ENCODE data around the gene GCKR. TPM values are rescaled to one million over a fixed set of nuclear protein-coding genes. Genes with fewer than 3 reads are reported as not detected.

GCKR gene
- total and polyA plus RNA-seq, 4 donors = 0.28 to 0.95 (median 0.52) TPM

- 89 to 94% methylated on average over 4 of the region's 4 CpGs for WGBS, 2 donors
- no peak for TF ChIP-seq CTCF (IDR thresholded peaks at IDR 0.05; ENCODE audit: control extremely low read depth, extremely low read depth)
- no peak overlapping the region for H3K4me3 ChIP-seq
- DNase-seq = no peak
- peaks cover 0 to 2% (median 0%) of the 10 kb centered on the region in 4 donors for H3K9me3 ChIP-seq (ENCODE audit: control insufficient read depth in 4 of 4, insufficient read depth in 3 of 4, low read length in 3 of 4)
- no peak overlapping the region for H3K27ac ChIP-seq (ENCODE audit: low read depth in 1 of 2, low read length in 1 of 2)
- H3K4me1 ChIP-seq (ENCODE audit: control insufficient read depth in 5 of 5, insufficient read depth in 5 of 5, low read length in 5 of 5) = no peaks in the 10 kb centered on the region
- no peaks in the 10 kb centered on the region for H3K36me3 ChIP-seq (ENCODE audit: control insufficient read depth in 4 of 4, insufficient read depth in 4 of 4, low read length in 4 of 4)
- H3K9ac ChIP-seq (ENCODE audit: insufficient read depth in 1 of 2, low read length in 2 of 2) = no peak overlapping the region
- ATAC-seq (ENCODE audit: insufficient read depth, low FRiP score) = no peak
- peaks cover 0 to 3% (median 0%) of the 10 kb centered on the region in 3 donors for H3K27me3 ChIP-seq (ENCODE audit: control insufficient read depth in 3 of 3, insufficient read depth in 3 of 3, low read length in 2 of 3)
These were observed 22.1 kb downstream of the GCKR start for GRCh38 chr2:27518782-27519113.

- 87 to 89% methylated on average over 2 of the region's 2 CpGs for WGBS, 2 donors
- DNase-seq (no peak), ATAC-seq (ENCODE audit: insufficient read depth, low FRiP score) (no peak)
- Histone ChIP-seq H3K36me3 (ENCODE audit: control insufficient read depth in 4 of 4, insufficient read depth in 4 of 4, low read length in 4 of 4) (no peaks in the 10 kb centered on the region), H3K4me1 (ENCODE audit: control insufficient read depth in 5 of 5, insufficient read depth in 5 of 5, low read length in 5 of 5) (no peaks in the 10 kb centered on the region), H3K27me3 (ENCODE audit: control insufficient read depth in 3 of 3, insufficient read depth in 3 of 3, low read length in 2 of 3) (no peaks in the 10 kb centered on the region), H3K4me3 (no peak overlapping the region), H3K9ac (ENCODE audit: insufficient read depth in 1 of 2, low read length in 2 of 2) (no peak overlapping the region), H3K9me3 (ENCODE audit: control insufficient read depth in 4 of 4, insufficient read depth in 3 of 4, low read length in 3 of 4) (peaks cover 0 to 2% (median 0%) of the 10 kb centered on the region in 4 donors), H3K27ac (ENCODE audit: low read depth in 1 of 2, low read length in 1 of 2) (no peak overlapping the region)
- no peak for TF ChIP-seq CTCF (IDR thresholded peaks at IDR 0.05; ENCODE audit: control extremely low read depth, extremely low read depth)
These were observed 23.7 kb downstream of the GCKR start for GRCh38 chr2:27520316-27520715.

GRCh38 chr2:27522400-27522945, 25.8 kb downstream of the GCKR start:
- Histone ChIP-seq H3K4me3 (no peak overlapping the region), H3K27ac (ENCODE audit: low read depth in 1 of 2, low read length in 1 of 2) (no peak overlapping the region), H3K9me3 (ENCODE audit: control insufficient read depth in 4 of 4, insufficient read depth in 3 of 4, low read length in 3 of 4) (peaks cover 0 to 2% (median 0%) of the 10 kb centered on the region in 4 donors), H3K9ac (ENCODE audit: insufficient read depth in 1 of 2, low read length in 2 of 2) (no peak overlapping the region), H3K27me3 (ENCODE audit: control insufficient read depth in 3 of 3, insufficient read depth in 3 of 3, low read length in 2 of 3) (no peaks in the 10 kb centered on the region), H3K4me1 (ENCODE audit: control insufficient read depth in 5 of 5, insufficient read depth in 5 of 5, low read length in 5 of 5) (no peaks in the 10 kb centered on the region), H3K36me3 (ENCODE audit: control insufficient read depth in 4 of 4, insufficient read depth in 4 of 4, low read length in 4 of 4) (no peaks in the 10 kb centered on the region)
- WGBS, 2 donors = 91 to 95% methylated on average over 7 of the region's 7 CpGs
- TF ChIP-seq CTCF (IDR thresholded peaks at IDR 0.05; ENCODE audit: control extremely low read depth, extremely low read depth) = no peak
- DNase-seq (no peak), ATAC-seq (ENCODE audit: insufficient read depth, low FRiP score) (no peak)

GRCh38 chr2:27527182-27527581, 30.5 kb downstream of the GCKR start:
- ATAC-seq (ENCODE audit: insufficient read depth, low FRiP score) (no peak), DNase-seq (no peak)
- WGBS, 2 donors = 66 to 78% methylated on average over 3 of the region's 3 CpGs
- H3K4me1 ChIP-seq (ENCODE audit: control insufficient read depth in 5 of 5, insufficient read depth in 5 of 5, low read length in 5 of 5) = no peaks in the 10 kb centered on the region
- no peaks in the 10 kb centered on the region for H3K27me3 ChIP-seq (ENCODE audit: control insufficient read depth in 3 of 3, insufficient read depth in 3 of 3, low read length in 2 of 3)
- H3K27ac ChIP-seq (ENCODE audit: low read depth in 1 of 2, low read length in 1 of 2) = no peak overlapping the region
- no peak for TF ChIP-seq CTCF (IDR thresholded peaks at IDR 0.05; ENCODE audit: control extremely low read depth, extremely low read depth)
- no peaks in the 10 kb centered on the region for H3K36me3 ChIP-seq (ENCODE audit: control insufficient read depth in 4 of 4, insufficient read depth in 4 of 4, low read length in 4 of 4)
- H3K9ac ChIP-seq (ENCODE audit: insufficient read depth in 1 of 2, low read length in 2 of 2) = no peak overlapping the region
- H3K9me3 ChIP-seq (ENCODE audit: control insufficient read depth in 4 of 4, insufficient read depth in 3 of 4, low read length in 3 of 4) = peaks cover 0 to 2% (median 0%) of the 10 kb centered on the region in 4 donors
- H3K4me3 ChIP-seq = no peak overlapping the region
